ENCODE results near the gene LRP6.

GRCh38 chr12:12239127-12239526, 27.7 kb downstream of the LRP6 start:
- TF ChIP-seq POLR2A (IDR thresholded peaks at IDR 0.05; ENCODE audit: low read length) (no peak), GATA1 (IDR thresholded peaks at IDR 0.05; ENCODE audit: low read depth, low read length) (no peak)
